CD4-positive, alpha-beta T cell treated with Interleukin-15 for 1 hour (primary cell): ENCODE data around the gene PKD1.

Experiments used
- DNase-seq: peaks from one replicate; pipeline ENCODE4 v3.0.0-alpha.2; 2020

PKD1 gene

DNA sequence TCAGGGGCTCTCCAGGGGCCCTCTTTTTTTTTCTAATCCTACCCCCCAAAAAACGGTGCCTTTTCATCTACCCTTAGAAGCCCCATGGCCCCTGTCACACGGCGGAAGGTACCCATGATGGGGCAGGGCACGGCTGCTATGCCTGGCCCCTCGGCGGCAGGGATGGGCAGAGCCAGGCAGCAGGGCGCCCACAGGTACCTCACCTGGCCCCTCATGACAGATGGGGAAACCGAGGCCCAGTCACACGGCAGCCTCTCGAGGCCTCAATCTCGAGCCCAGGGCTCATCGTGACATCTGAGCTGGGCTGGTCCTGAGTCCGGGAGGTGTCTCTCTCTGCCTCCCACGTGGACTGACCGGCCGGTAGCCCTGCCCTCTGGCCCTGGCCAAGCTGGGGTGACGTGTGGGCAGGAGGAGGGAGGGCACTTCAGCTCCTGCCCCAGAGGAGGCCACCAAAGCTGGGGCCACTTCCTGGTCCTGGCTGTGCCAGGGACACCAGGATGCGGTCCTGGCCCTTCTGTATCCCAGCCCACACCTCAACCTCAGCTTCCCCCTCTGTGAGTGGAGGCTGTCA is 31.5 kb upstream of the PKD1 start:
- DNase-seq = no peak

DNA sequence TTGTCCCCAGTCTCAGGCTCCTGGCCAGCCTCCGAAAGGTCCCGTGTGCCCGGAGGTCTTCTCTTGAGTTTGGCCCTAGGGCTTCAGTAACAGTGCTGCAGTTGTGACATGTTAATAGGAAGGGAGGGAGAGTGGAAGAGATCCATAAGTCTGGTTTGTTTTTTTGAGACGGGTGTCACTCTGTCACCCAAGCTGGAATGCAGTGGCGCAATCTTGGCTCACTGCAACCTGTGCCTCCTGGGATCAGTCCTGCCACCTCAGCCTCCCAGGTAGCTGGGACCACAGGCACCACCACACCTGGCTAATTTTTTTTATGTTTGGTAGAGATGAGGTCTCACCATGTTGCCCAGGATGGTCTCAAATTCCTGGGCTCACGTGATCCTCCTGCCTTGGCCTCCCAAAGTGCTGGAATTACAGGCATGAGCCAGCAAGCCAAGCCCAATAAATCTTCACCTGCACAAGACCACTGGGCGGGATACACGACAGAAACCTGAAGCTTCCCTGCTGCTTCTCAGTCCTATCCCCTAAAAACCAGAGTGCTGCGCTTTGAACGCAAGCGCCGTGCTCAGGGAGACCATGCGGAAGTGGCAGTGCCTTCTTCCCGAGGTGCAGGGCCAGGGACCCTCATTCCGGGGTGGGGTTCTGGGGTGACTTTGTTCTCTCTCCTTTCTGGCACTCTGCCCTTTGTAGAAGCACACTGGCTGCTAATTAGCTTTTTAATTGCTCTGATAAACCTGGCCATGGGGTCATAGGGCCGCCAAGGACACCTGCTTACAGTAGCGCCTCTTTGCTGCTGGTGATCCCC is 30.8 kb upstream of the PKD1 start:
- no peak for DNase-seq

DNA sequence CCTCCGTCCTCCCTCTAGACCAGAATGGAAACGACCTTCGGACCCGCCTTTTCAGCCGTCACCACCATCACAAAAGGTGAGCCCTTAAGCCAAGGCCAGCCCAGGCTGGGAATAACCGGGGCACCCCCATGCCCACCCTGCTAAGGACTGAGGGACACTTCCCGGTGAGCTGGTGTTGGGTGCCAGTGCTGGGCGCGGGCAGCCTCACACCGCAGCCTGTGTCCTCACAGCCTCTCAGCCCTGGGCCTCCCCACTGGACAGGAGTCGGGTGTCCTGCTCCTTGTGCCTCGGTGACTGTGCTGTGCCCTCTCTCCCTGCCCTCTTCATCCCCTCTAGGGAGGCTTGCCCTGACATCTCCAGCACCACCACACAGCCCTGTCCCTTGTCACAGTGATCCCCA is 30.2 kb upstream of the PKD1 start:
- no peak for DNase-seq

DNA sequence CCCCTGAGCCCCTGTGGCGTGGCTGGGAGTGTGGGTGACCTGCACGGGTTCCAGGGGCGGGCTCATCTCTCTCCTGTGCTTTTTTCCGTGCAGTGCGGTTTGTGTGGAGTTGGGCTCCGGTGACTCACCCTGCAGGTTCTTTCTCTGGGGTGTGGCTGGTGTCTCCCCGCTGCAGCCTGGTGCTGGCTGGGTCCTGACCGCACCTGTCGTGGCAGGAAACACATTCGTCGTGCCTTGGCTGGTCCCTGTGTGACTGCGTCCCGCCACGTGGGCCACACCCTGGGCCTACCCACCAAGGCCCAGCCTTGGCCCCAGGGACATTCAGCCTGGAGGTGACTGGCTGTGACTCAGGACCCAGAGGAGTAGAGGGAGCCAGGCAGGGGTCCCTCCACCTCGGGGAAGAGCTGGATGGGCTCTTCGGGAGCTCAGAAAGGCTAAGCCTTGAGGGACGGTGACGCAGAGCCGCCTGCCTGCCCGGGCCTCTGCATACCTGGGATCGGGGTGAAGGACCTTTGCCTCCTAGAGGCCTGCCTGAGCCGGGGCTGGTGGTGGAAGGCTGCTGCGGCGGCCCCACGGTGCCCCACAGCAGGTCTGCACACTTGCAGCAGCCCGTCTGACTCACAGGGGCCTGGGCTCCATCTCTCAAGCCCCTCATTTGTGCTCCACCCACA is 27.6 kb upstream of the PKD1 start:
- DNase-seq = no peak

DNA sequence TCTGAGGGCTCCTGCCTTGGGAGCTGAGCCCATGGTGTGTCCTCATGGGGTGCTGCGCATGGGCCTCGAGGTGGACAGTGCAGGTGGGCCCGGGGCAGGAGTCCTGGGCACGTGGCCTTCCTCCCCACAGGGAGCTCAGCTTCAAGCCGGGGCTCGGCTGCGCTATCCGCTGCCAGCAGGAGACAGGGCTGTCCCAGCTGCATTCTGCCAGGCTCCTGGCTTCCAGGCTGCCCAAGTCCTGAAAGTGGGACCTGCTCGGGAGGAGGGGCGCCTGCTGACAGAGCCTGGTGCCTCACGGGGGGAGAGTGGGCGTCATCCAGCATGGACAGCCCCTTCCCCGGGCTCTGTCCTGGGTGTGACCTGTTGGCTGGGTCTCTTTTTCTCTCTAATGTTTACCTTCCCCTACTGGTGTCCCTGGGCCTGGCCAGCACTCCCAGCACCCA is 27.0 kb upstream of the PKD1 start:
- DNase-seq = no peak

DNA sequence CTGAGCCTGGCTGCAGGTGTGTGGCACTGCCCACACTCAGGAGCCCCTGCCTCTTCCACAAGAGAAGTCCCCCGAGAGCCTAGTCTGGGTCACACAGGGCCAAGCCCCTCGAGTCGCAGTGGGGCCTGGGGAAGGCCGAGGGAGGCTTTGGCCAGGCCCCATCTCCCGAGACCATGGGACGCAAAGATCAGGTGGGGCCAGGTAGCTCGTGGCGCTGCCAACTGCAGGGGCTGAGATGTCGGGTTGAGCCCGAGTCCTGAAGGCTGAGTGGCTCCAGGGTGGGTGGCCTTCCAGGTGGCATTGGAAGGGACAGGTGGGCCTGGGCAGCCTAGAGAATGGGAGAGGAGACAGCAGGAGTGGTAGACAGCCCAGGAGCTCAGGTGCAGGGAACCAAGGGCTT is 26.2 kb upstream of the PKD1 start:
- no peak for DNase-seq

DNA sequence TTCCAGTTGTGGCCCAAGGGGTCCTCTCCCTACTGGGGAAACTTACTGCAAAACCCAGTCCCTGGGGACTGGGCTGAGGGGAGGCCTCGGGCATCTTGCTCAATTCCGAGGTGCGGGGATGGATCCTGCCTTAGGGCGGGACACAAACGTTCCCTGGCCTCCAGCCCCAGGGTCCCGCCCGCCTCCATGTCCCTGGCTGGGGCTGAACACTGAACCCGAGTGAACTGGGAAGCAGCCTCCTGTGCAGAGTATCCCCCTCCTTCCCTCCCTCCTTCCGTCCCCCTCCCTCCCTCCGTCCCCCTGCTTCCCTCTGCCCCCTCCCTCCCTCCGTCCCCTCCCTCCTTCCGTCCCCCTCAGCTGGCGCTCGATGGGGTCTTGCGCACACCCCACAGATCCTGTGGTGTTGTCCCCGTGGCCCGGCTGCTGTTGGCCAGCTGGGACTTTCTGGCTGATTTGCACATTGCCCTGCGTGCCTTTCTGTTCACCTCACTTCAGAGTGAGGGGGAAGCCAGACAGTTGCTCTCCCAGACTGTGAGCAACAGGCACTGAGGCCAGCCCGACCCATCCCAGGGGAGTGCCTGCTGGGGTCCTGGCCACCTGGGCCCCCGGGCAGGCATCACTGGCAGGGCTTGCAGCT is 25.3 kb upstream of the PKD1 start:
- DNase-seq = no peak

DNA sequence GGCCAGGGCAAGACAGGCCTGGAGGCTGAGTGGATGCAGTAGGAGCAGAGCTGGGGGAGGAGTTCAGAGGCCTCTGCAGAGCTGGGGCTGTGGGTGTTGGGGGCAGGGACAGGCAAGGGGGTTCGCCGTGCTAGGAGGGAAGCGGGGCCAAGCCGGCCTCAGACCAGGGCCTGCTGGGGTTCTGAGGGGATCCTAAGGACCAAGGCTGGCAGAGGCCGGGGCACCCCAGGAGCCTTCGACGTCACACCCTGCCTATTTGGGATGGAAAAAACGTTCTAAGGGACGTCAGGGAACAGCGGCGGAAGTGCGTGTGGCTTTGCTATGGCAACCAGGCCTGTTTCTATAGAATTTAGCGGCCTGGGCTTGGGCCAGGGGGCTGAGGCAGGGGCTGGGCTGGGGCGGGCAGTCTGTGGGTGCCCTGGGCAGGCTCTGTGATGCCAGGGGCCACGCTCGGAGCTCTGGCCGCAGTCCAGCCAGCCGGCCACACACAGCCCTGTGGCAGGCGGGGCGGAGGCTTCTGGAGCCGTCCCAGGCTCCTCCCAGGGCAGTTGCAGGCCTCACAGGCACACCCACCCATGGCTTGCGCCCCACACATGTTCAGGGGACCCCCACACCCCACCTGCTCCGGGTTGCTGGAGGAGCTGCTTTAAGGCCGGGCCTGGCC is 23.6 kb upstream of the PKD1 start:
- DNase-seq = no peak

DNA sequence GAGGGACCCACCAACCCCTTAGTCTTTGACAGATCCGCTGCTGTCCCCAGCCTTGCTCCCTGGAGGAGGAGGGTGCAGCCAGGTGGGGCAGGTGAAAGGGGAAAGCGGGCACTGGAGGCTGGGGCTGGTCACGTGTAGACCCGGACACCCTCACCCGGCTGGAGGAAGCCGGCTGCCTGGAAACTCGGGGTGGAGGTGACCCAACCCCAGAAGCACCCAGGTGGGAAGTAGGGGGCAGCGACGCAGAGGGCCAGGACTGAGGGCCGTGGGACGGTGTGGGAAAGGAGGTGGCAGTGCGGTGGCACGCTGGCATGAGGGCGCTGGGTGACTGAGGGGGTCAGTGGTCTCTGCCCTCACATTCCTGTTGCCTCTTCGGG is 22.6 kb upstream of the PKD1 start:
- DNase-seq = no peak

DNA sequence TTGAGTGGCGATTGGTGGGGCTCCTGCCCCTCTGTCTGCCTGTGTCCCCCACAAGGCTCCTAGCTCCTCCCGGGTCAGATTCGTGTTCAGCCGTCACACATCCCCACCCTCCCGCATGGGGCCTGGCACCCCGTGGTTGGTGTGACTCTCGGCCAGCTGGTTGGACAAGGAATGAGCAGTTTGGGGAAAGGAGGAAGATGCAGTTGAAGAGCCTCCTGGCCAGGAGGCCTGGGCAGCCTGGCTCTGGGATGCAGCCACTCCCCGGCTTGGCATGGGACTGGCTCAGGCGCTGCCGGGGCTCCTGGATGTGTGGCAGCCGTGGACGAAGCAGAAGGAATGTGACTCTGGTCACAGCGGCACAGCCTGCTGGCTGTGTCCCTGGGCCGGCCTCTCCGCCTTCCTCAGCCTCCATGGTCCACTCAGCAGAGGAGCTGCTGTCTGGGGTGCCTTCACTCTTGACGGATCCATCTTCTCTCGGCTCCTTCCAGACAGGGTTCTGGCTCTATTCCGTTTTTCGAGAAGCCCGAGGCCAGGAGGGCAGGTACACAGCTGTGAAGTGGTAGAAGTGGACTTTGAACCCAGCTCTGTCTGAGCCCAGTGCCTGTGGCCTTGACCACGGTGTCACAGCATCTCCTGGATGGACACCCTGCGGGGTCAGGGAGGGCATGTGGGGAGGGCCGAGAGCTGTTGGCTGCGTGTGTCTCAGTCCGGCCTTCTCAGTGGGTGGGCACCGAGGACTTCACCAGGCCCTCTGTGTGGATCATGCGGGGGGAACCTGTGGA is 22.0 kb upstream of the PKD1 start:
- DNase-seq = no peak

DNA sequence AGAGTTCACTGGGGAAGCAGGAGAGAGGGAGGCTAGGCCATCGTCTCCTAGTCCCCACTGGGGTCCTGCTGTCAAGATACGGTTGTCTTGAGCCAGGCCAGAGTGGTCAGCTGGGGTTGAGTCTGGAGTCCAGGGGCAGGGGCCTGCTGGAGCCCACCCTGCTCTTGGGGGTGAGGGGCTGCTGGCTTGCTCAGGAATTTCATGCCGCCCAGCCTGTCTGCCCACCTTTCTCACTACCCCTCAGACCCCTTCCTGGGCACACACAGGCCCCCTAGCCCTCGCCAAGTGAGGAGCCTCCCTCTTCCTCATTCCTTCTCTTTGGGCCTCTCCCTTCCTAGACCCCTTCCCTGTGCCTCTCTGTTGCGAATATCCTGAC is 21.1 kb upstream of the PKD1 start:
- DNase-seq = no peak

DNA sequence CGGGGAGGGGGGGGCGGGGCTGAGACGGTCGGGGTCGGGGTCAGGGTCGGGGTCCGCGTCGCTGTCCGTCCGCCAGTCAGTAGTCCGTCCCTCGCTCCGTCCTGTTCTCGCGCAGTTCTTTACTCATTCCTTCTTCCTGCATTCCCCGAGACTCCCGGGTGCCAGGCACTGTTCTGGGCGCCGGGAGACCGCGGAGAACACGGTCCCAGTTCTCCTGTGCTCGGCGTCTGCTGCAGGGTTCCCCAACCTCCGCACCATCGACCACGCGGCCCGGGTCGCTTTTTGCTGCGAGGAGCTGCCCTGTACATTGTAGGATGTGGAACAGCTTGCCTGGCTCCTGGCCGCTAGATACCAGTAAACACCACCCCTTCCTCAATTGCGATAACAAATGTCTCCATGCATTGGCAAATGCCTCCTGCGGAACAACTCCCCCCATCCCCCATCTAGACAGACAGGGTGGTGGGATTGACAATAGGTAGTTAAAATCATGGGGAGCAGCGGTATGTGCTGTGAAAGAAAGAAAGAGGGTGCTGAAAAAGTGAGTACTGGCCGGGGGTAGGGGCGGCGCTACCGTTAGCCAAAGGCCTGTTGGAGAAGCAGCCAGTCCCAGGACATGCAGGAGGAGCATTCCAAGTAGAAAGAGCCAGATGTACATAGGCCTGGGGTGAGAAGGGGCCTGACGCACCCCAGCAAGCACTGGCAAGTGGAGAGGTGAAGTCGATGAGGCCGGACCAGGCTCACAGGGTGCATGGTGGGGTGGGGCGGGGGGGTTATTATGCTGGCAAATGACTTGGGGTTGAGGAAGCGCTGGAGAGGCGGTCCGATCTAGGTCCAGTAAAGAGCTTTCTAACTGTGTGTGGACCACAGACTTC is 20.5 kb upstream of the PKD1 start:
- no peak for DNase-seq

DNA sequence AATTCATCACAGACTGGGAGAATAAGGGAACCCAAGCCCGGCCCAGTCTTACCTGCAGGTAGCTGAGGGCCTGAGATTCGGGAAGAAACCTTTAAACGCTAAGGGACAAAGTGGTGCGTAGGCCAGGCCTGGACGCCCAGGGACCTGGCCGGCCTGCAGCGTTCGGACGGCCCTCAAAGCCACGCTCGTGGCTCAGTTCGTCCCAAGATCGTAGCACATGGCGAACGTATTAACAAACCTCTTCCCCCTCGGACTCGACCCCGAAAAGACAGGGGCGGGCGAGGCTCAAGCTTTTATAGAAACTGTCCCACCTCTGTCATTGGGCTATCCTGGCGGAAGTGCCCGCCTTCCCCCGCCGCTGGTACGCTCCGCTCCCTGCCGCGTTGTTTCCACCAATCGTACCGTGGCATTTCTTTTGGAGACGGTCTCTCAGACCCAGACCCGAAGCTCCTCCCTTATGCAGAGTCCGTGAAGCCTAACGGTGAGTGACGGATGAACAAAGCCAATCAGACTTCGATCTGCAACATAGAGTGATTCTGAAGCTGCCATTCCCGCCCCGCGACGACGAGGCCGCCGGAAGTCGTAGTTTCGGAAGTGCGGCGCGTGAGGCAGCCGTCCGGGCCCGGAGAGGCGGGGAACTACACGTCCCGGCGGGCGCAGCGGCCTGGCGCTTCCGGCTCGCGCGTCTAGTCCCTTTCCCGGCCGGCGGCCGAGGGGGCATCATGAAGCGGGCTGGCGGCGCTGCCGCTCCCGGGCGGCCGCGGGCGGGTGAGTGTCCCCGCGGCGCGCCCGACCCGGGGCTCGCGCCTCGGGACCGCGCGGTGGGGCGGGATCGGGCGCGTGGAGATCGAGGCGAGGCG is 19.6 kb upstream of the PKD1 start, which contains the start of gene TRAF7:
TRAF7 (plus strand) TSS at position 692 of the 860 bp plus-strand sequence. CDS start 8,139 bp downstream, outside the sequence.
- DNase-seq = peak; percentile 100

DNA sequence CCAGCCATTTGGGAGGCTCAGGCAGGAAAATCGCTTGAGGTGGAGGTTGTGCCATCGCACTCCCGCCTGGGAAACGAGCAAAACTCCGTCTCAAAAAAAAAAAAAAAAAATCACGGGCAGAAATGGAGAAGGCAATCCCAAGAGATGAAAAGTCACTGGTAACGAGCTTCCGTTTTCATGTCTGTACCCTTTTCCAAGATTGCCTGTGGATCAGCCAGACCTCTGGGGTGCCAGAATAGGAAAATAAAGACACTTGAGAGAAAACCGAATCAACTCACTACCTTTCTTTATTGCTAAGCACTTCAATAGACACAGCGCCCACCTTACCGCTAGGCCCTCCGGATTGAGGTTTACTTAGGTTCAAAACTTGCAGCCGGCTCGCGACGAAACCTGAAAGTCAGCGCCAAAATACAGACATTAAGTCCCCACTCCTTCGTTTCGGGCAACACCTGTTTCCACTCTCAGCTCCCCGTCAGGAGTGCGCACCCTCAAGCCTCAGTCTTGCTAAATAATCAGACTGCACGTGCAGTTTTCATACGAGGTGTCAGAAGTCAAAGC is 18.9 kb upstream of the PKD1 start:
- DNase-seq = no peak

DNA sequence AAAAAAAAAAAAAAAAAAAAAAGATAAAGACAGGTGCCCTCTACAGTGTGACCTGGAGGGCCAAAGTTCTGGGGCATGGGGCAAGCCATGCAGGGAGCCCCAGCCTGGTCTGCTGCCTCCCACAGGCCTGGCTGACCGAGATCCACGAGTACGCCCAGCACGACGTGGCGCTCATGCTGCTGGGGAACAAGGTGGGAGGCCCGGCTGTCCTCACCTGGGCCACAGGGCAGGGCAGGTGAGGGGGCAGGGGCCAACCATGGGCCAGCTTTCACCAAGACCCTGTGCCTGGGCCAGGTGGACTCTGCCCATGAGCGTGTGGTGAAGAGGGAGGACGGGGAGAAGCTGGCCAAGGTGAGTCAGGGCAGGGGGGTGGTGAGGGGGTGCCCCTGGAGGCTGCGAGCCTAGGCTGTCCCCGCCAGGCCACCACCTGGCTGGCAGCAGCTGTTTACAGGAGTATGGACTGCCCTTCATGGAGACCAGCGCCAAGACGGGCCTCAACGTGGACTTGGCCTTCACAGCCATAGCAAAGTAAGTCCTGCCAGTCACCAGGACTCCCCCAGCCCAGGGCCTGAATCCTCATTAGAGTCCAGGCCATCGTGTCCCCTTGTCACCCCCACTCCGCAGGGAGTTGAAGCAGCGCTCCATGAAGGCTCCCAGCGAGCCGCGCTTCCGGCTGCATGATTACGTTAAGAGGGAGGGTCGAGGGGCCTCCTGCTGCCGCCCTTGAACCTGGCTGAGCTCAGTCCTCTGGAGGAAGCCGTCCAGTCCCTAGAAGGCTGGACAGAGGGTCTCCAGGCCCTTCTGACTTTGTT is 17.2 kb upstream of the PKD1 start:
- DNase-seq = no peak

DNA sequence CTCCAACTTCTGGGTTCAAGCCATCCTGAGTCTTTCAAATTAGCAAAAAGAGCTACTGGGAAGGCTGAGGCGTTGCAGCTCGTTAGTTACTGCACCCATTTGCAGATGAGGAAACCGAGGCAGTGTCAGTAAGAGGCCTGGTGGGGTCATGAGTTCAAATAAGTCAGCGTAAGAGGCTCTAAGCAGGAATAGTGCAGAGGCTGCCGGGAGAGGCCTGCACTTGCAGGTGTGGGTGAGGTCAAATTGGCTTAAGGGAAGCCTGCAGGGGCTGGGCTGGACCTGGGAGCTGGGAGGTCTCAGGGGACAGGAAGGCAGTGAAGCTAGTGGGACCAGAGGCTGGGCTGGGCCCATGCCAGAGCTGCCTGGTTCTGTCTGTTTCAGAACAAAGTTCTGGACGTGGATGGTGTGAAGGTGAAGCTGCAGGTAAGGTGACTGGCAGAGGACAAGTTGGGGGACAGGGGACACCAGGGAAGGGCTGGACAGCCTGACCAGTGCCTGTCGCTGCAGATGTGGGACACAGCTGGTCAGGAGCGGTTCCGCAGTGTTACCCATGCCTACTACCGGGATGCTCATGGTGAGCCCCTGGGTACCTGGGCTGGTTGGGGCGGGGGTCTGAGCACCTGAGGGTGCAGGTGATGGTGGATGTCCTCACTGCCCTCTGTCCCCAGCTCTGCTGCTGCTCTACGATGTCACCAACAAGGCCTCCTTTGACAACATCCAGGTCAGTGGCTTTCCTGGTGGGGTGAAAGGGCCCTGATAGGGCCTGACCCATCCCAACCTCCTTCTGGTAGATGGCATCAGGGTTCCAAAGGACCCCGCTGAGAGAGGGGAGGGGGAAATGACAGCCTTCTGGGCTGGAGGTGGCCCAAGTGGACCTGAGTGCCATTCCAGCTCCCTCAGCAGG is 15.7 kb upstream of the PKD1 start:
- DNase-seq = no peak

DNA sequence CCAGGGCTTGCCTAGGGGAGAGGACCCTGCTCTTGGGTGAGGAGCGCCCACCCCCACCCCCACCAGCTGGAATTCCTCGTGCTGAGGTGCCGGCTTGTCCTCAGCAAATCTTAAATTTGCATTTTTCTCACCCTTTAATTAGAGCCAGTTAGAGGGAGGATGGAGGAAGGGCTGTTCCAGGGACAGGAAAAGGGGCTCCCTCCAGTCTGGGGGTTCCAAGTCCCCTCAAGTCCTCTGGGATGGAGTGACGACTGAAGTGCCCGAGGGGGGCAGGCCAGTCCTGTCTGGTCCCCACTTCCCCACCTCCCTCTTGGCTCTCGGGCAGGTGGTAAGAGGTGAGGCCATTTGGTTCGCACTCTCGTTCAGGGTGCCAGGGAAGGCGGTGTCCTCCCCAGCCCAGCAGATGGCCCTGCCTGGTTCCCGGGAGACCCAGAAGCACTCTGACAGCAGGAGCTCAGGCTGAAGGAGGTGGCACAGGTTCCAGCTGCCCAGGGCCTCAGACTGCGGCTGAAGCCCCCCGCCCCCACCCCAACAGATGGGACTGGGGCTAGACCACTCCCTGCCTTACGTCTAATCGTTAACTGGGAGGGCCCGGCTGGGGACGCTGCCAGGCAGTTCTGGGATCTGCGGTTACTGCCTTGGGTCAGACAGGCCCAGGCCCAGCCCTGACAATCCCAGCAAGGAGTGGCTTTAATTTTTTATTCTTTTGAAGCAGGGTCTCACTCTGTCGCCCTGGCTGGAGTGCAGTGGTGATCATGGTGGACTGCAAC is 14.9 kb upstream of the PKD1 start:
- no peak for DNase-seq
